Transverse colon (tissue), 4 donors: ENCODE measurements around the gene SLC43A1. TPM values are rescaled to one million over a fixed set of nuclear protein-coding genes. Genes with fewer than 3 reads are reported as not detected.
"Not testable (repeated sequence)": the region's sequence is repeated elsewhere in the genome, so short reads cannot be mapped to it uniquely, and the experiment has no call there.

Source experiments
- DNase-seq: peaks from one replicate; pipeline ENCODE4 v3.0.0-alpha.2; 2019
- H3K27ac ChIP-seq, 4 donors: fragments of 200-600 bp; sonication (generic); 2 replicates each; pipeline ENCODE4 v1.5.1; 2016 to 2018; ENCODE audit warnings: inconsistent platforms in 4 of 4
- H3K27me3 ChIP-seq: fragments of 200-600 bp; sonication (generic); 2 replicates; pipeline ENCODE4 v1.5.1; 2017; ENCODE audit warnings: inconsistent platforms
- H3K36me3 ChIP-seq, 4 donors: fragments of 200-600 bp; sonication (generic); 2 replicates each; pipeline ENCODE4 v1.5.1; 2017 to 2019; ENCODE audit warnings: inconsistent platforms in 4 of 4
- H3K4me1 ChIP-seq, 4 donors: fragments of 200-600 bp; sonication (generic); 2 replicates each; pipeline ENCODE4 v1.5.1; 2017 to 2020; ENCODE audit warnings: inconsistent platforms in 4 of 4
- H3K4me3 ChIP-seq, 4 donors: fragments of 200-600 bp; sonication (generic); 1 replicate in 1 of 4; 2 replicates in 3 of 4; pipeline versions ENCODE4 v1.5.1 to v1.6.1; 2017 to 2019; ENCODE audit warnings: inconsistent platforms in 4 of 4
- H3K9me3 ChIP-seq, 2 donors: fragments of 200-600 bp; sonication (generic); 2 replicates each; pipeline ENCODE4 v1.5.1; 2017 to 2019; ENCODE audit warnings: inconsistent platforms in 2 of 2
- EP300 ChIP-seq: sonication (generic); formaldehyde crosslinking; IDR thresholded peaks from one replicate; pipeline ENCODE4 v1.6.1; 2017; ENCODE audit warnings: antibody characterized with exemption, low read depth
- POLR2A ChIP-seq: fragments of 450-650 bp; IDR thresholded peaks from one replicate; pipeline ENCODE4 v1.6.1; 2016; ENCODE audit warnings: antibody characterized with exemption, mild to moderate bottlenecking, moderate library complexity
- POLR2AphosphoS5 ChIP-seq, 3 donors: sonication (generic); formaldehyde crosslinking; IDR thresholded peaks; one replicate each; pipeline ENCODE4 v1.6.1; 2016; ENCODE audit warnings: antibody characterized with exemption in 3 of 3
- WGBS, 2 donors: methylation state at CpG; one replicate each; pipeline ENCODE4 v1.1.5; 2018; ENCODE audit warnings: low coverage in 1 of 2; 5-methylcytosine and 5-hydroxymethylcytosine counted together
- in situ Hi-C, 4 donors: fragments of 200-750 bp; cut with MboI; loops; one replicate each; pipeline versions ENCODE4 v1.15.0 to v1.15.1; 2017; ENCODE audit warnings: low sequenced_read_pairs in 3 of 4, low pct_ligation_motif_present in 1 of 4, low pct_unique_long_range_greater_than_20kb in 1 of 4
- intact Hi-C: fragments of 100-400 bp; cut with DNase I; formaldehyde crosslinking; loops from one replicate; pipeline ENCODE4 v1.15.1; 2023; ENCODE audit warnings: low total_unique reads
- total RNA-seq, 4 donors: library from RNA; depleted of rRNA; stranded (reverse); fragments of >200 nt; gene quantifications; one replicate each; pipeline ENCODE4 v1.1.0, GENCODE V29; 2016
- TF ChIP-seq, protein P1 (sequence below), 5 experiments: fragments of 200-600 bp in 3 of 5; fragments of 450-650 bp in 2 of 5; sonication (generic) in 3 of 5; IDR thresholded peaks; 1 replicate in 2 of 5; 2 replicates in 3 of 5; pipeline ENCODE4 v1.5.1; 2016 to 2017; ENCODE audit warnings: antibody characterized with exemption in 5 of 5, inconsistent platforms in 3 of 5, mild to moderate bottlenecking in 2 of 5, moderate library complexity in 1 of 5

Gene SLC43A1
- total RNA-seq, 4 donors from 2014 or later = 7.5 to 30.4 (median 15.2) TPM

- Histone ChIP-seq H3K4me1 (no peaks in the 10 kb centered on the region), H3K36me3 (no peaks in the 10 kb centered on the region), H3K9me3 (no peaks in the 10 kb centered on the region), H3K27ac (no peak overlapping the region), H3K4me3 (no peak overlapping the region), H3K27me3 (no peaks in the 10 kb centered on the region)
- DNase-seq = no peak
- in situ Hi-C loops = no loop called here
- TF ChIP-seq POLR2AphosphoS5 (IDR thresholded peaks at IDR 0.05) (no peak), EP300 (no peak), POLR2A (no peak)
- TF ChIP-seq, protein P1, sequence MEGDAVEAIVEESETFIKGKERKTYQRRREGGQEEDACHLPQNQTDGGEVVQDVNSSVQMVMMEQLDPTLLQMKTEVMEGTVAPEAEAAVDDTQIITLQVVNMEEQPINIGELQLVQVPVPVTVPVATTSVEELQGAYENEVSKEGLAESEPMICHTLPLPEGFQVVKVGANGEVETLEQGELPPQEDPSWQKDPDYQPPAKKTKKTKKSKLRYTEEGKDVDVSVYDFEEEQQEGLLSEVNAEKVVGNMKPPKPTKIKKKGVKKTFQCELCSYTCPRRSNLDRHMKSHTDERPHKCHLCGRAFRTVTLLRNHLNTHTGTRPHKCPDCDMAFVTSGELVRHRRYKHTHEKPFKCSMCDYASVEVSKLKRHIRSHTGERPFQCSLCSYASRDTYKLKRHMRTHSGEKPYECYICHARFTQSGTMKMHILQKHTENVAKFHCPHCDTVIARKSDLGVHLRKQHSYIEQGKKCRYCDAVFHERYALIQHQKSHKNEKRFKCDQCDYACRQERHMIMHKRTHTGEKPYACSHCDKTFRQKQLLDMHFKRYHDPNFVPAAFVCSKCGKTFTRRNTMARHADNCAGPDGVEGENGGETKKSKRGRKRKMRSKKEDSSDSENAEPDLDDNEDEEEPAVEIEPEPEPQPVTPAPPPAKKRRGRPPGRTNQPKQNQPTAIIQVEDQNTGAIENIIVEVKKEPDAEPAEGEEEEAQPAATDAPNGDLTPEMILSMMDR (IDR thresholded peaks at IDR 0.05) = no peak
- intact Hi-C loops = no loop called here
- WGBS, 2 donors = 83% methylated on average over 1 of the region's 1 CpG; no CpG with 5 or more reads in 1 of the 2 donors
These were observed 23.8 kb upstream of the SLC43A1 start for GRCh38 chr11:57539342-57539741.

DNA sequence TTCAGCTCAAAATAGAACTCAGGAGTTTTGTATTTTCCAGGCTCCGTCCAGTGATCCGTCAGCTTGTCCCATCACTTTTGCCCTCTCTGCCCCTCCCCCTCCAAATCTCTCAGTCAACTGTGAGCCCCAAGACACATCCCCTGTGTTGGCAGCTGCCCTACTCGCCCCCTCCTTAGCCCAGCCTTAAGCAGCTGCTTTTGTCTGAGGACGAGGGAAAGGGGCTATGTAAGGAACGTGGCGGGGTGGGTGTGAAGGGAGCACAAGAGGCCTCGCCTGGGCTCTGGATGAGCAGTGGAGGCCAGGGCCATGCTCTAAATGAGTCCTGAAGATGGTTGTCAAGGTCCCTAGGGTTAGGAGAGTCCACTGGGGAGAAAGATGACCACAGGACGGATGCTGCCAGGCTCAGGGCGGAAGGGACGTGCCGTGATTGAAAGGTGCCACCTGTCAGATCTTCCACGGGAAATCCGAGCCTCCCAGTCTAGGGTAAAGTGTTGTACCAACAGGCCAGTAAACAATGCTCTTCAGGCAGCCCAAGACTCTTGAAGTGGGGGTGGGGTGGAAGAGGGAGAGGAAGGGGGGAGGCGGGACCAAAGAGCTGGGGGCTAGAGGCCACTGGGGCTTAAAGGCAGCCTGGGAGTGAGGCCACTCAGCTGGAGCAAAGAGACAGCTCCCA is 21.6 kb upstream of the SLC43A1 start, which contains the start of gene SMTNL1:
Gene SMTNL1 (plus strand): TSS at position 649 of the 673 bp plus-strand sequence. CDS start 5,048 bp downstream, outside the sequence.
- Histone ChIP-seq H3K27ac (no peak within 1 kb of the TSS), H3K4me1 (no peaks in the 10 kb centered on the region), H3K4me3 (no peak within 1 kb of the TSS), H3K36me3 (no peaks in the 10 kb centered on the region), H3K9me3 (no peaks in the 10 kb centered on the region), H3K27me3 (no peaks in the 10 kb centered on the region)
- 79 to 93% methylated on average over 2 to 14 of the region's 14 CpGs for WGBS, 2 donors
- intact Hi-C loops = no loop called here
- DNase-seq = no peak
- TF ChIP-seq, protein P1 (IDR thresholded peaks at IDR 0.05) = no peak
- TF ChIP-seq POLR2AphosphoS5 (IDR thresholded peaks at IDR 0.05) (no peak), EP300 (no peak), POLR2A (no peak)
- in situ Hi-C loops = no loop called here

DNA sequence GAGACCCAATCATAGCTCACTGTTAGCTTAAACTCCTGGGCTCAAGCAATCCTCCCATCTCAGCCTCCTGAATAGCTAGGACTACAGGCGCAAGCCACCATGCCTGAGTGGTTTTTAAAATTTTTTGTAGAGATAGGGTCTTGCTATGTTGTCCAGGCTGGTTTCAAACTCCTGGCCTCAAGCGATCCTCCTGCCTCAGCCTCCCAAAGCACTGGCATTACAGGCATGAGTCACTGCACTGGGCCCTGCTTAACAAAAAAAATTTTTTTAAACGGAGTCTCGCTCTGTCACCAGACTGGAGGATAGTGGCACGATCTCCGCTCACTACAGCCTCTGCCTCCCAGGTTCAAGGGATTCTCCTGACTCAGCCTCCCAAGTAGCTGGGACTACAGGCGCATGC is 18.9 kb upstream of the SLC43A1 start:
- H3K27me3 ChIP-seq, intact Hi-C loops, H3K4me3 ChIP-seq, H3K27ac ChIP-seq, H3K36me3 ChIP-seq, DNase-seq, H3K9me3 ChIP-seq, in situ Hi-C loops: not testable (repeated sequence)
- 96 to 100% methylated on average over 1 to 7 of the region's 7 CpGs for whole genome bisulfite sequencing, 2 donors
- peaks cover 7 to 15% (median 12%) of the 10 kb centered on the region in 4 donors for H3K4me1 ChIP-seq

DNA sequence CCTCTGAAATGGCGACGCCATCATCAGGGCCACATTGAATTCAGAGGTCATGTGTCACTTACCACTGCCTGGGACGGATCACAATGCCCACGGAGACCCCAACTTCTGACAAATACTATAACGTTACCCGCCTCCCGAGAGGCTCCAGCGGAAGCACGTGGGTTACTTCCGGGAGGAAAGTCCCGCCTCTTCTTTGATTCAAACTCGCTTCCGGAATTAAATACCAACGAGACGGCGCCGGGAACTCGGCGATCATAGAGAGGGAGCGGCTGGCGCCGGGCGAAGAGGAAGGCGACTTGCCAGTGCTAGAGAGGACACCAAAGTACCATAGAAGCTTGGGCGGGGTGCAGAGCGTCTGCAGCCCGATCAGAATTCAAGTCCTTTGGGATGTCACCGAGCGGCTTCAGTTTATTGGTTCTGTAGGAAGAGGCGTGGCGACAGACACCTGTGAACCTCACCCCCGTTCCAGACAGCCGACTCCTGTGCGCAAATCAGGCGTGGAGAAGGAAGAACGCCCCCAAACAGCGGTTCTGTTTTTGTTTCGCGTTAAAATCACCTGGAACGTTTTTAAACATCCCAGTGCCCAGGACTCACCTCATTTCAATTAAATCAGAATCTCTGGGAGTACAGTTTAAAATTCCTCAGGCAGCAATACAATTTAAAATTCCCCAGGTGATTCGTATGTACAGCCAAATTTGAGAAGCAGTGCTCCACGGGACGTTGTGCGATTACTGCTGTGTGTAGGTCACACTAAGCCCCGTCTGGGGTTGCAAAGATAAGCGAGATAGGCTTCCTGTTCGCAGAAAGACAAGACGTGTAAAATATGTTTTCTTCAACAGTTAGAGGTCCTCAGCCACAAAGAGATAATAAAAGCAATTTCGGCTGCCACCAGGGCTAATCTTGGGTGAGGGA is 15.3 kb upstream of the SLC43A1 start, which contains the start of gene TIMM10:
Gene TIMM10 (minus strand): TSS at position 159 of the 912 bp plus-strand sequence. CDS start 565 bp downstream, outside the sequence.
- Histone ChIP-seq H3K27ac (peak within 1 kb of the TSS; percentile 68 to 81 (median 78)), H3K4me3 (peak within 1 kb of the TSS; percentile 63 to 90 (median 72)), H3K36me3 (no peaks in the 10 kb centered on the region), H3K4me1 (peaks cover 9 to 20% (median 13%) of the 10 kb centered on the region in 4 donors), H3K9me3 (no peaks in the 10 kb centered on the region), H3K27me3 (no peaks in the 10 kb centered on the region)
- in situ Hi-C loops (no loop called here), intact Hi-C loops (no loop called here)
- DNase-seq = peak; percentile 96
- TF ChIP-seq POLR2A = peak; percentile 59
- TF ChIP-seq EP300 = peak; percentile 27
- TF ChIP-seq, protein P1 (IDR thresholded peaks at IDR 0.05) = peak in 1 of 5 experiments; percentile 7
- peak; percentile 71 to 87 (median 76) for TF ChIP-seq POLR2AphosphoS5 (IDR thresholded peaks at IDR 0.05)
- 1% methylated on average over 17 to 47 of the region's 49 CpGs for WGBS, 2 donors
